ENCODE data around the gene KRTAP10-12.
"Not testable (repeated sequence)": the region's sequence is repeated elsewhere in the genome, so short reads cannot be mapped to it uniquely, and the experiment has no call there.

Gene KRTAP10-12

DNA sequence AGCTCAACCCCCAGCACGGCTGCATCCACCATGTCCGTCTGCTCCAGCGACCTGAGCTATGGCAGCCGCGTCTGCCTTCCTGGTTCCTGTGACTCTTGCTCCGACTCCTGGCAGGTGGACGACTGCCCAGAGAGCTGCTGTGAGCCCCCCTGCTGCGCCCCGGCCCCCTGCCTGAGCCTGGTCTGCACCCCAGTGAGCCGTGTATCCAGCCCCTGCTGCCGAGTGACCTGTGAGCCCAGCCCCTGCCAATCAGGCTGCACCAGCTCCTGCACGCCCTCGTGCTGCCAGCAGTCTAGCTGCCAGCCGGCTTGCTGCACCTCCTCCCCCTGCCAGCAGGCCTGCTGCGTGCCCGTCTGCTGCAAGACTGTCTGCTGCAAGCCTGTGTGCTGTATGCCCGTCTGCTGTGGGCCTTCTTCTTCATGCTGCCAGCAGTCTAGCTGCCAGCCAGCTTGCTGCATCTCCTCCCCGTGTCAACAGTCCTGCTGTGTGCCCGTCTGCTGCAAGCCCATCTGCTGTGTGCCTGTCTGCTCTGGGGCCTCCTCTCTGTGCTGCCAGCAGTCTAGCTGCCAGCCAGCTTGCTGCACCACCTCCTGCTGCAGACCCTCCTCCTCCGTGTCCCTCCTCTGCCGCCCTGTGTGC is at the start of gene KRTAP10-12:
TSS of gene KRTAP10-12 (plus strand) at position 1 of the 639 bp plus-strand sequence. CDS start at position 31, 30 bp downstream.
- DNase-seq (ENCODE audit: low read depth, low spot score) = not testable (repeated sequence)

DNA sequence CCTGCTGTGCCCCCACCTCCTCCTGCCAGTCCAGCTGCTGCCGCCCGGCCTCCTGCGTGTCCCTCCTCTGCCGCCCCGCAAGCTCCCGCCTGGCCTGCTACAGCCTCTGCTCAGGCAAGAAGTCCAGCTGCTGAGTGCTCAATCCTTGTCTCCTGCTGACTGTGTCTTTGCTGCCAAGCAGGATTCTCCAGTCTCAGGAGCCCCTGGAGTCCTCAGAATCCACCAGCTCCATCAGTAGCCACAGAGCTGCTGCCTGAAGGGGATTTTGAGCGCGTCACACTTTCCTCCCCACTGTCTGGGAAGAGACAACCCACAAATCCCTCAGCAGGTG is 49.8 kb upstream of the KRTAP10-12 start:
- no peak for DNase-seq (ENCODE audit: low read depth, low spot score)

DNA sequence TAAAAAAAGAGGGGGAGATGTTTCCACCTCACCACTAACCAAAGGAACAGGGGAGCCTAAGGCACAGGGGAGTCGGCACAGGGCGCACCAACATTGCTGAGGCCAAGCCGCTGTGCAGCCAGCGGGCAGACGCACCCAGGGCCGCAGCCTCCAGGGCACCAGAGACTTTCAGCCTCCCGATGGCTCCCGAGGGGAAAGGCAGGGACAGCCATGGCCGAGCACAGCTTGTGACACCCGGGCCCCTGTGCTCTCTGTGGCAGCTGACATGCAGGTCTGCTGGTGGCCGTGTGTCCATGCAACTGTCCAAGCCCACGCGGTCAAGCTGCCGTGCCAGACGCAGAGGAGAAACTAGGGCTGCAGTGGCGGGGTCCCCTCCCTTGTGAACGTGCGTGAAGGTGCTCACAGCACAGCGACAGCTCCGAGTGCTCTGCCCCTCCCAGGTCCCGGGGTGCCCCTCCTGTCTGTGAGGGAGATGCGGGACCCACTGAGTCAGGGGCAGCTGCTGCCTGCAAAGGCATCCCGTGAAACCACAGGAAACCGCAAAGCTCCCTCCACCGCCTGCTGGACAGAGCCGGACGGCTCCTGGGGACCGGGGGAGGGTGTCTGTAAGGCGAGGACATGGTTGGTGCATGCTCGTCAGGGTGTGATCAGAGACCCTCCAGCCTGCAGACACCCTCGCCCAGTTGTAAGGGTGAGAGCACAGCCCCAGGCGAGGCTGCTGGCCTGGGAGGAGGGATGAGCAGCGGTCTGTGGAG is 48.2 kb upstream of the KRTAP10-12 start:
- no peak for DNase-seq (ENCODE audit: low read depth, low spot score)

GRCh38 chr21:44649521-44650100 is 47.4 kb upstream of the KRTAP10-12 start:
- no peak for DNase-seq (ENCODE audit: low read depth, low spot score)

DNA sequence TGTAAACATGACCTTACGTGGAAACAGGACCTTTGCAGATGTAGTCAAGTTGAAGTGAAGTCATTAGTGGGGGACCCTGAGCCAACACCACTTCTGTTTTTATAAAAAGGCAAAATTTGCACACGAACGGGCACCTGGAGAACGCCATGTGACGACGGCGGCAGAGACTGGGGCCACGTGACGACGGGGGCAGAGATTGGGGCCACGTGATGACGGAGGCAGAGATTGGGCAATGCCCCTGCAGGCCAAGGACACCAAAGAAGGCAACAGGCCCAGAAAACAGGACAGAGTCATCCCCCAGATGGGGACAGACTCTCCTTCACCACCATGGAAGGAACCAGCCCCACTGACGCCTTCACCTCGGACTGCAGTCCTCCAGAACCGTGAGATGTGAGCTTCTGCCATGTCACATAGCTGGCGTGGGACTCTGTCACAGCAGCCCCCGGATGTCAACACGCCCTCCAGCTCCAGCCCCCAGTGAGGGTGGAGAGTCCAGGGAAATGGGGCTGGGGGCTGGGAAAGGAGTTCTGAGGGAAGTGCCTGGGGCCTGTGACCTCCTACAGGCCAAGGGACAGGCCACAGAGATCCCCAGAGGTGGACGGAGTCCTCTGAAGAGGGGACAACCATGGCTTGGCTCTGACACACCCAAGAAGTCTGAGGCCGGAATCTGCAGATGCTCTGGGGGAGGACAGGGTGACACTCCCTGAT is 46.6 kb upstream of the KRTAP10-12 start:
- DNase-seq (ENCODE audit: low read depth, low spot score) = no peak

GRCh38 chr21:44650973-44651675 is 45.8 kb upstream of the KRTAP10-12 start:
- no peak for DNase-seq (ENCODE audit: low read depth, low spot score)

- no peak for DNase-seq (ENCODE audit: low read depth, low spot score)
Observed at GRCh38 chr21:44653123-44653522, 43.8 kb upstream of the KRTAP10-12 start.

- no peak for DNase-seq (ENCODE audit: low read depth, low spot score)
Observed at GRCh38 chr21:44653656-44654575, 43.1 kb upstream of the KRTAP10-12 start.

DNA sequence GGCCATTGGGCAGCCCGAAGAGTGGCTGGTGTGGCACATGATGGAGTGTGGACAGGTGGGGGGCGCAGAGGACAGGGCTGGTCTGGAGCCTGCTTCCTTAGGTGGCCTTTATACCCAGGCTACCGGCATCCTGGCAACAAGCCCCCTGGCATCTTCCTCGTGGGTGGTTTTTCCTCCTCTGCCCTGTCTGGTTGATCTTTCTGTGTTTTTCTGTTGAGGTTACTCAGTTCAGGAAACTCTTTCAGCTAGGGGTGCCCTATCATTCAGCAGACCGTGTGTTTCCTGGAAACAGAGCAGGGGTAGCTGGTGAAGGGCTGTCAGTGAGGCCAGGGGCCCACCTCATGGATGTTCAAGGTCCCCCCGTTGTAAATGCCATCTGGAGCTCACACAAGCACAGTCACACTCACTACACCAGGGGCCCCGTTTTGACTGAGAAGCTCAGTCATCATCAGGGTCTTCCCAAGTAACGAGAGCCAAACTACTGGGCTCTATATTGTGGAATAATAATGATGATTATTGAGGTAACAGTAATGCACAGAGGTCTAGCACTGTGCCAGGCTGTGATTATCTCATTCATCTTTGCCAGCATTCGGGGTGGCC is 42.3 kb upstream of the KRTAP10-12 start, which contains the start of gene KRTAP12-4:
TSS of gene KRTAP12-4 (minus strand) at position 84 of the 600 bp plus-strand sequence. CDS start at position 39, 45 bp downstream.
- no peak for DNase-seq (ENCODE audit: low read depth, low spot score)

DNA sequence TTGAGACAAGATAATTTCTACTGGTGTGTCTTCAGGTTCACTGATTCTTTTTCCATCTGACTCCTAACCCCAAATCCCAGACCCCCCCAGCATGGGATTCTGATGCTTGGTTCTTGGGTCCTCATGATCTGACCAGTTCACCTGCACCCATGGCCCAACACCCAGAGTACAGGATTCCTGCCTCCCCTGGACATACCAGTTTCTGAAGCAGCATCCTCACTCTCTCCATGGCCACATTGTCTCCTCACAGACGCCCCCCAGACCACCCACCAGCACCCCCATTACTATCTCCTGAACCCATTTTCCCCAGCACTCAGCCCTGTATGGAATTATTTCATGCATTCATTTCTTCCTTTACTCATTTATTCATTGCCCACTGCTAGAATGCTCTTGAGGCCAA is 40.1 kb upstream of the KRTAP10-12 start:
- no peak for DNase-seq (ENCODE audit: low read depth, low spot score)

DNA sequence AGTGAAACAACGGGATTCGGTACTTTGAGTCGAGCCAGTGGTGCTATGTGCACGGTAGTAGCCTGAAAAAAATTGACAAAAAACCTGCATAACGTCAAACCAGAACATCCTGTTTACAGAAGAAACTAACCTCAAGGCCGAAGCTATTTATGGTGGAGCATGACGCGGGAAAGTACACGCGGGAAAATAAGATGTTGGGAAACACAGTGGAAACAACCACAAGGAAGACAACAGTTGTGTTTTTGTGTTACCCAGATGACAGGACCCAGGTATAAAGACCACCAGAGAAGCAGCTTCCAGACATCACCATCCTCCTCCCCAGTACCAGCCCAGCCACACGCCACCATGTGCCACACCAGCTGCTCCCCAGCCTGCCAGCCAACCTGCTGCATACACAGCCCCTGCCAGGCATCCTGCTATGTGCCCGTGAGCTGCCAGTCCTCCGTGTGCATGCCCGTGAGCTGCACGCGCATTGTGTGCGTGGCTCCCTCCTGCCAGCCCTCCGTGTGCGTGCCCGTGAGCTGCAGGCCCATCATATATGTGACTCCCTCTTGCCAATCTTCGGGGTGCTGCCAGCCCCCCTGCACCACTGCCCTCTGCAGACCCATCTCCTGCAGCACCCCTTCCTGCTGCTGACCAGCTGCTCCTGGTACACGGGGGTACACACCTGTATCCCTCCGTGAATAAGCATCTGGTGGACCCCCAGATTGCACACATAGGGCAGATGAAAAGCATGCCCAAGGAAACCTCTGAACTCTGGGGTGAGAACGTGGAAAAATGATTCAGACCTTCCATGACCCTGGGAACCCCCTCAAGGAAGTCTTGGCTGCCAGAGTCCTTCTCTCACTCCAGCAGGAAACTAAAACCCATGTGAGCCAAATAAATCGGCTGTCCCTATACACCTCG is 39.1 kb upstream of the KRTAP10-12 start, which contains the start of gene KRTAP12-3:
TSS of gene KRTAP12-3 (plus strand) at position 298 of the 906 bp plus-strand sequence. CDS start at position 346, 48 bp downstream.
- no peak for DNase-seq (ENCODE audit: low read depth, low spot score)

DNA sequence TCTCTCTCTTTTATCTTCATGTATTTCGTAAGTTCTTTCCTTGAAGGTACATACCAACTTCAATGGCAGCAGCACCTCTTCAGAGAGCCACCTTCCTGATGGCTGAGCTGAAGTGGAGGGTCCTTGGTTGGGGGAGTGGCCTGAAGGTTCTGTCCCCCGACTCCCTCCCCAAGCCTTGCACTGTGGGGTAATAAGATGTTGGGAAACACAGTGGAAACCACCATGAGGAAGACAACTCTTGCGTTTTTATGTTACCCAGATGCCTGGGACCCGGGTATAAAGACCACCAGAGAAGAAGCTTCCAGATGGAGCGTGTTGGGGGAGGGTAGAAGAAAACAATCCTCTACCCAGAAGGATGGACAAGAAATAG is 38.4 kb upstream of the KRTAP10-12 start:
- DNase-seq (ENCODE audit: low read depth, low spot score) = no peak

DNA sequence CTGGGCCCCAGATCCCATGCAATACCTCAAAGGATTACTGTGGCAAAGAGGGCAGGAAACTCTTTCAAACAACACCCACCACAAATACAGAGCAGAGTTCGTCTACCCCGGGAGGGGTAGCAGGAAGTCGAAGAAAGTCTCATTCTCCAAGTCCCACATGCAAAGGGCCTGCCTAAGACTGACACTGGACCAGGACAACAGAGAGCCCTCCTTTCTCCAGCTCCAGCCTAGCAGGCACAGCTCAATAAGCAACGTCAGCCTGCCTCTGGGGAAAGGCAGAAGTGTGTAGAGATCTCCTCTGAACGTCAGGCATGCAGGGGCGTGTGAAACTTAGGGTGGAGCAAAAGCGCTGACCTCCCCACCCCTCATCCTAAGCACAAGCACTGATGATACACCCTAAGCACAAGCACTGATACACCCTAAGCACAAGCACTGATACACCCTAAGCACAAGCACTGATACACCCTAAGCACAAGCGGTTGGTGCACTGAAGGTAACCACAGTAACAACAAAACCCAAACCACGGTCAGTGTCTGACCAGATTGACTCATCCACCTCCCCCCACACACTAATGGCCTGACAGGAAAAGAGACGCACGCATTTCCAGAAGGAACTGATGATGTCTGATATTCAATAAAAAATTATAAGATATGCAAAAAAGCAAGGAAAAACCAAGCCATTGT is 37.9 kb upstream of the KRTAP10-12 start:
- DNase-seq (ENCODE audit: low read depth, low spot score) = no peak

- DNase-seq (ENCODE audit: low read depth, low spot score) = not testable (repeated sequence)
Observed at GRCh38 chr21:44661567-44661966, 35.4 kb upstream of the KRTAP10-12 start.

GRCh38 chr21:44664691-44665090 is 32.3 kb upstream of the KRTAP10-12 start:
- DNase-seq (ENCODE audit: low read depth, low spot score) = no peak

- no peak for DNase-seq (ENCODE audit: low read depth, low spot score)
Observed at GRCh38 chr21:44666401-44667320, 30.3 kb upstream of the KRTAP10-12 start, which contains the start of gene KRTAP12-2. TSS of gene KRTAP12-2 (minus strand) at chr21:44666927. CDS start at chr21:44666886, 41 bp downstream.

DNA sequence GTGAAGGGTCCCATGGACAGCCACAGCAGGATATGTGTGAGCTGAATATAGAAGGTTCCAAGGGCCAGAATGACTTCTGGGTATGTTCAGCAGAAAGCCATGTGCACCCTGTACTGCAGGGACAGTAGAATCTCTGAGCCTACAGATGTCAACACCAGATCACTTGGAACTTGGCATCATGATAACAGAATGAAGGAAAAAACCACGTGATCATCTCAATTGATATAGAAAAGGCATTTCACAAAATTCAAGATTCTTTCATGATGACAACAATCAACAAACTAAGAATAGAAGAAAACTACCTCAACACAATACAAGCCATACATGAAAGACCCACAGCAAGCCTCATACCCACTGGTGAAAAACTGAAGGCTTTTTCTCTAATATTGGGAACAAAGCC is 29.4 kb upstream of the KRTAP10-12 start:
- no peak for DNase-seq (ENCODE audit: low read depth, low spot score)

All from activated CD4-positive, CD25-positive, alpha-beta regulatory T cell treated with anti-CD3 and anti-CD28 coated beads, Interleukin-2, amount 50 U/mL, for 16 hours (primary cell).